ENCODE measurements around the gene YJU2. TPM values are rescaled to one million over a fixed set of nuclear protein-coding genes. Genes with fewer than 3 reads are reported as not detected.
"Not testable (repeated sequence)": the region's sequence is repeated elsewhere in the genome, so short reads cannot be mapped to it uniquely, and the experiment has no call there.

YJU2 gene
- total and polyA plus RNA-seq, 9 donors: 18.4 to 33.1 (median 21.5) TPM

GRCh38 chr19:4279530-4280422 is 32.9 kb downstream of the YJU2 start:
- no peaks in the 10 kb centered on the region for H3K27me3 ChIP-seq
- WGBS, 3 donors: 2 to 4% (median 3%) methylated on average over 62 to 71 of the region's 71 CpGs

GRCh38 chr19:4284176-4284958 is 37.5 kb downstream of the YJU2 start:
- no peaks in the 10 kb centered on the region for H3K27me3 ChIP-seq
- peaks cover 3% of the 10 kb centered on the region for H3K4me1 ChIP-seq (ENCODE audit: insufficient read depth)
- no peak for DNase-seq
- no peak for TF ChIP-seq CTCF (IDR thresholded peaks at IDR 0.05)
- 26 to 29% (median 27%) methylated on average over 20 of the region's 20 CpGs for WGBS, 3 donors
- intact Hi-C loops (cut with DNase I): no loop called here
- H3K27ac ChIP-seq: no peak overlapping the region
- H3K36me3 ChIP-seq: no peaks in the 10 kb centered on the region
- no peak overlapping the region for H3K4me3 ChIP-seq
- H3K9me3 ChIP-seq: no peaks in the 10 kb centered on the region

More at GRCh38 chr19:4279530-4280422, 32.9 kb downstream of the YJU2 start:
- no peak for DNase-seq
- intact Hi-C loops (cut with DNase I): no loop called here
- Histone ChIP-seq H3K4me1 (ENCODE audit: insufficient read depth) (peaks cover 3% of the 10 kb centered on the region), H3K27ac (no peak overlapping the region), H3K36me3 (no peaks in the 10 kb centered on the region), H3K4me3 (peak overlapping the region; percentile 24), H3K9me3 (no peaks in the 10 kb centered on the region)
- TF ChIP-seq POLR2A (IDR thresholded peaks at IDR 0.05): no peak
- TF ChIP-seq EP300 (IDR thresholded peaks at IDR 0.05): no peak
- no peak for TF ChIP-seq CTCF (IDR thresholded peaks at IDR 0.05)

- no peak overlapping the region for H3K4me3 ChIP-seq
- WGBS, 3 donors: 49 to 70% (median 60%) methylated on average over 6 of the region's 6 CpGs
- no peaks in the 10 kb centered on the region for H3K36me3 ChIP-seq
- DNase-seq: no peak
- no peaks in the 10 kb centered on the region for H3K27me3 ChIP-seq
- intact Hi-C loops (cut with DNase I): no loop called here
- no peak overlapping the region for H3K27ac ChIP-seq
- TF ChIP-seq CTCF (IDR thresholded peaks at IDR 0.05) (no peak), EP300 (IDR thresholded peaks at IDR 0.05) (no peak), POLR2A (IDR thresholded peaks at IDR 0.05) (no peak)
- no peaks in the 10 kb centered on the region for H3K4me1 ChIP-seq (ENCODE audit: insufficient read depth)
- no peaks in the 10 kb centered on the region for H3K9me3 ChIP-seq
These were observed 38.1 kb downstream of the YJU2 start for GRCh38 chr19:4284974-4285373.

- H3K27me3 ChIP-seq: not testable (repeated sequence)
These were observed 39.3 kb downstream of the YJU2 start for GRCh38 chr19:4286141-4286540.

More at GRCh38 chr19:4286141-4286540, 39.3 kb downstream of the YJU2 start:
- H3K27ac ChIP-seq; intact Hi-C loops (cut with DNase I); H3K9me3 ChIP-seq; H3K4me3 ChIP-seq; H3K36me3 ChIP-seq; DNase-seq; H3K4me1 ChIP-seq (ENCODE audit: insufficient read depth): not testable (repeated sequence)
- 88 to 93% (median 90%) methylated on average over 4 of the region's 4 CpGs for WGBS, 3 donors
